ENCODE data around the gene TOP1.
"Not testable (repeated sequence)": the region's sequence is repeated elsewhere in the genome, so short reads cannot be mapped to it uniquely, and the experiment has no call there.

The TOP1 gene

DNA sequence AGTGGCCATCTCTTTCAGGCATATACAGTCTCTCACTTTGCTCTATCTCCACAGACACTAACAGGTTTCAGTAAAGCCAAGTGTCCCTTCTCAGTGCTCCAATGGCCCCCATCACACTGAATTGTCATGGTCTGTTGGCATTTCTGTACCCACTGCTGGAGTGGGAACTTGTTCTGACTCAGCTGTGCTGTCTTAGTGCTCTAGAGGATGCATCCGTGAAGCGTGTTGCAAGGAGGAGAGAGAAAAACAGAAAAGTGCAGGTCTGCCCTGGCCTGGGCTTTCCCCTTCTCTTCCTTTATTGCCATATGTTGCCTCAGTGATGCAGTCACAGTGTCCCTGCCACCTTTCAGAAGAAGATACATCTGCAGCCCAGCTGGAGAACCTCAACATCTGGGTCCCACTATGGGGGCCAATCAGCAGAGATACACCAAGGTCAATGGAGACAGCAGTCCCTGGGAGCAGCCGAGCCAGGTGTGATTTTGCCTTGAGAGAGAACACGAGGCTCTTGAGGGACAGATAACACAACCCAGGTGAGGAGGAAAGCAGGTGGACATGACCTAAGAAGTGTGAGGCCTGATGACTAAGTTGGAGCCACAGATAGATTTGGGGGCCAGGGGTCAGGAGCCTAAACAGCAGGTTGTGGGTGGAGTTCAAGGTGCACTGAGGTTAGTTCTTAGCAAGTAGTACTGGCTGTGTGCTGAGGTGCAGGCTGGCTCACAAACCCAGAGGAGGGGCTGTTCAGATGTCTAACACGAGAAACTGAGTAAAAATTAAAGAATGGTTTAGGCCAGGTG is 103.2 kb downstream of the TOP1 start:
- no peak overlapping the region for H3K4me3 ChIP-seq (ENCODE audit: low read depth, low read length)
- TF ChIP-seq, protein P1, sequence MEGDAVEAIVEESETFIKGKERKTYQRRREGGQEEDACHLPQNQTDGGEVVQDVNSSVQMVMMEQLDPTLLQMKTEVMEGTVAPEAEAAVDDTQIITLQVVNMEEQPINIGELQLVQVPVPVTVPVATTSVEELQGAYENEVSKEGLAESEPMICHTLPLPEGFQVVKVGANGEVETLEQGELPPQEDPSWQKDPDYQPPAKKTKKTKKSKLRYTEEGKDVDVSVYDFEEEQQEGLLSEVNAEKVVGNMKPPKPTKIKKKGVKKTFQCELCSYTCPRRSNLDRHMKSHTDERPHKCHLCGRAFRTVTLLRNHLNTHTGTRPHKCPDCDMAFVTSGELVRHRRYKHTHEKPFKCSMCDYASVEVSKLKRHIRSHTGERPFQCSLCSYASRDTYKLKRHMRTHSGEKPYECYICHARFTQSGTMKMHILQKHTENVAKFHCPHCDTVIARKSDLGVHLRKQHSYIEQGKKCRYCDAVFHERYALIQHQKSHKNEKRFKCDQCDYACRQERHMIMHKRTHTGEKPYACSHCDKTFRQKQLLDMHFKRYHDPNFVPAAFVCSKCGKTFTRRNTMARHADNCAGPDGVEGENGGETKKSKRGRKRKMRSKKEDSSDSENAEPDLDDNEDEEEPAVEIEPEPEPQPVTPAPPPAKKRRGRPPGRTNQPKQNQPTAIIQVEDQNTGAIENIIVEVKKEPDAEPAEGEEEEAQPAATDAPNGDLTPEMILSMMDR (IDR thresholded peaks at IDR 0.05; ENCODE audit: borderline replicate concordance, insufficient read depth, low read depth, low read length) = no peak

- H3K4me3 ChIP-seq (ENCODE audit: low read depth, low read length) = not testable (repeated sequence)
These were observed 103.8 kb downstream of the TOP1 start for GRCh38 chr20:41132388-41132775.

- H3K4me3 ChIP-seq (ENCODE audit: low read depth, low read length) = no peak overlapping the region
- TF ChIP-seq, protein P1 (IDR thresholded peaks at IDR 0.05; ENCODE audit: borderline replicate concordance, insufficient read depth, low read depth, low read length) = no peak
These were observed 105.2 kb downstream of the TOP1 start for GRCh38 chr20:41133709-41134361.

DNA sequence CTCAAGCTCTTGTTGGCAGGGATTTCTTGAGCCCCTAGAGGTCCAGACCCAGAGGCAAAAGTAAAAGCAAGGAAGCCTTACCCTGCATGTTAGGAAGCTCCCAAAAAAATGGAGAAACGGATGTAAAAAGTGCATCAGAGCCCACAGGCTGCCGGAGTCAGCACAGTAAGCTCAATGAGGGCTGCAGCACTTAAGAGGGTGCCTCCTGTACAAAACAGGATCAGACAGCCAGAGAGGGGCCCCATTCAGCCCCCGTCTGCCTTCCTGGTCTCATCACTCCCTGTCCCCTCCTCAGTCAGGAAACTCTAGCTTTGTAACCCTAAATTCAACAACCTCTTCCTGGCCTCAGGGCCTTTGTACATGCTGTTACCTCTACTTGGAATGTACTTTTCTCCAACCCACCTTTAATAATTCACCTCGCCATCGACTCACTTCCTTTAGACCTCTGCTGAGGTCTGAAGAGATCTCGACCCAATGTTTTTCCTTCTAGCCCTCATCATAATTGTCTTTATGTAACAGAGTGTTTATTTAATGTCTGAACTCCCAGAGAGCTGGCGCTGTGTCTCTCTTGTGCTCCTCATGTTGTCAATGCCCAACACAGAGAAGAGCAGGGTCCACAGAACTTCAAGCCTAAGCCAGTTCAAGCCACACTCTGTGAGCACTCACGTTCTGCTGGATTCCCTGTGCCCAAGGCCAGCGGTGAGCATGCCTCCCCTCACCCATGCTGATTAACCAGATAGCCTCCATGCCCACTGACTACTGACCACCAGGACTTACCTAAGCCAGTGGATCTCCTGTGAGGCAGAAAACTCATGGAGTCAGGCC is 106.0 kb downstream of the TOP1 start:
- TF ChIP-seq, protein P1 (IDR thresholded peaks at IDR 0.05; ENCODE audit: borderline replicate concordance, insufficient read depth, low read depth, low read length) = no peak
- H3K4me3 ChIP-seq (ENCODE audit: low read depth, low read length) = no peak overlapping the region

DNA sequence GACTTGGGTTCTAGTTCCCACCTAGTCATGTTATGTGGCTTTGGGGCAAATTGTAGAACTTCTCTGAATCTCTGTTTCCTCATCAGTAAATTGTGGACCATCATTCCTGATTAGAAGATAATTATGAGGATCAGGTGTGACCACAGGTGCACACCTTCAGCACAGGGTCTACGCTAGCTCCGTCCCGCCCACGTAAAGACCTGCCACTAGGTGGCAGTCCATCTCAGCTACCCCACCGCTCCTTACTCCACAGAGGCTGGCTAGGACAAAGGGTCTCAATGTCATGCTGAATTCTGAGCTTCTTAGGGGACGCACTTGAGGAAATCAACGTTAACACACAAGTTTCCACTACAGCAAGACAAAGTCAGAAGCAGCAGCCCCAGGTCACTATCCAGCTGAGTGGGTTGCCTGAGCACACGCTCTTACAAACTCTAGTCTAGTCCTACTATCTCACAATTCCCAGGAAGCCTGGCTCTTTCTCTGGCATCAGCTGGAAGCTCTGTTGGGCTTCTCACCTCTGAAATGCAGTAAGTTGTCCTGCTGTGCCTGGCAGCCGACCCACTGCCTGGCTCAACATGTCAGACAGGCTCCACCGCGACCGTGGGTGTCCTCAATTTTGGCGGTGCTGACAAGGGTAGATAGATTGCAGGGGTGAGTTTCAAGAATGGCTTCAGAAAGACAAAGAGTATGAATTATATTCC is 106.7 kb downstream of the TOP1 start:
- H3K4me3 ChIP-seq (ENCODE audit: low read depth, low read length) = no peak overlapping the region
- TF ChIP-seq, protein P1 (IDR thresholded peaks at IDR 0.05; ENCODE audit: borderline replicate concordance, insufficient read depth, low read depth, low read length) = peak; percentile 85

DNA sequence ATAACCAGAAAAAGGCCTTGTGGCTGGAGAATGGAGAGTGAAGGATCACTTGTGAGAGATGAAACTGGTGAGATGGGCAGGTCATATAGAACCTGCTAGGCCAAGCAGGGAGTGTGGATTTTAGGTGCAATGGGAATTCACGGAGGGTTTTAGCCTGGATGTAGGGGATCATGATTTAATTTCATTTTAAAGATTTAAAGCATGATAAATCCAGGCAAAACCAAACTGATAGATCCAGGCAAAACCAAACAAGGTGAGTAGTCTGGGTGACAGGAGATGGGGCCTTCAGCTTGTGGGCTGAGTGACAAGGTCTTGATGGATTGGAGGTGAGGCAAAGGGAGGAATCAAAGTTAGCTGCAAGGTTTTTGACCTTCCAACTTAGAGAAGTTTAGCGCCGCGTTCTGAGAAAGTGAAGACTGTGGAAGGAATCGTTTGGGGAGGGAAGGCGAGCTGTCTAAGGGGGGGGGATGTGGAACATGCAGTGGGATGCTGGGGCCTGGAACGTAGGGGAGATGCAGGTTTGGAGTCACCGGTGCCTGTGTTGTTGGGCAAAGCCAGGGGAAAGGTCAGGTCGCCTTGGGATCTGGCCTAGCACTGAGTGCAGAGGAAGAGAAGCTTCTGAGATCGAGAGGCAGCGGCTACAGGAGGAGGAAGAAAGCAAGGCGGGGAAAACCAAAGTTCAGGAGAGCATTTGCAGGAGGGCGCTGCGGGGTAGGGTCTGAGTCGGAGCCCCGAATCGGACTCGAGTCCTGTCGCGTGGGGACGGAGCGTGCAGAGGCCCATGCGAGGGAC is 107.5 kb downstream of the TOP1 start:
- TF ChIP-seq, protein P1 (IDR thresholded peaks at IDR 0.05; ENCODE audit: borderline replicate concordance, insufficient read depth, low read depth, low read length) = no peak
- peak overlapping the region; percentile 61 for H3K4me3 ChIP-seq (ENCODE audit: low read depth, low read length)

Data from GM12875 (cell line).